Activated T-helper 17 cell treated with anti-CD3 and anti-CD28 coated beads, Interleukin-2, amount 50 U/mL, for 72 hours (primary cell): ENCODE measurements around the gene OR52E1. TPM values are rescaled to one million over a fixed set of nuclear protein-coding genes. Genes with fewer than 3 reads are reported as not detected.

Source experiments
- ATAC-seq: fragments of 150-1000 bp; cut with Tn5 transposase; replicated peaks from 2 replicates; pipeline ENCODE4 v1.10.0; 2021; ENCODE audit warnings: mild to moderate bottlenecking, moderate library complexity
- H3K27ac Mint-ChIP-seq: one replicate; pipeline ENCODE4 v1.8.0; 2022; ENCODE audit warnings: mixed read lengths
- H3K27me3 Mint-ChIP-seq: one replicate; pipeline ENCODE4 v1.8.0; 2022; ENCODE audit warnings: mixed read lengths
- H3K36me3 Mint-ChIP-seq: one replicate; pipeline ENCODE4 v1.8.0; 2022; ENCODE audit warnings: low read depth, mild to moderate bottlenecking, mixed read lengths
- H3K4me1 Mint-ChIP-seq: one replicate; pipeline ENCODE4 v1.8.0; 2022; ENCODE audit warnings: mixed read lengths
- H3K4me3 Mint-ChIP-seq: one replicate; pipeline ENCODE4 v1.8.0; 2022; ENCODE audit warnings: mild to moderate bottlenecking, mixed read lengths
- H3K9me3 Mint-ChIP-seq: one replicate; pipeline ENCODE4 v1.8.0; 2022; ENCODE audit warnings: mixed read lengths
- total RNA-seq, 2 donors: library from RNA; stranded (reverse); gene quantifications; one replicate each; pipeline ENCODE4 v1.2.3, GENCODE V29; 2022

Gene OR52E1
- total RNA-seq, 2 donors from 2014 or later: not detected

- no peaks in the 10 kb centered on the region for H3K36me3 Mint-ChIP-seq
- H3K27me3 Mint-ChIP-seq: peaks cover 9% of the 10 kb centered on the region
- H3K9me3 Mint-ChIP-seq: peaks cover 5% of the 10 kb centered on the region
- H3K27ac Mint-ChIP-seq: no peak overlapping the region
- H3K4me3 Mint-ChIP-seq: no peak overlapping the region
- ATAC-seq: no peak
- no peaks in the 10 kb centered on the region for H3K4me1 Mint-ChIP-seq
These were observed 19.2 kb downstream of the OR52E1 start for GRCh38 chr11:5088556-5088955.

GRCh38 chr11:5090668-5091067, 21.3 kb downstream of the OR52E1 start:
- peaks cover 14% of the 10 kb centered on the region for H3K27me3 Mint-ChIP-seq
- H3K36me3 Mint-ChIP-seq: no peaks in the 10 kb centered on the region
- no peak for ATAC-seq
- no peaks in the 10 kb centered on the region for H3K4me1 Mint-ChIP-seq
- H3K9me3 Mint-ChIP-seq: peaks cover 5% of the 10 kb centered on the region
- H3K4me3 Mint-ChIP-seq: no peak overlapping the region
- no peak overlapping the region for H3K27ac Mint-ChIP-seq

- Mint-ChIP-seq H3K27me3 (peaks cover 14% of the 10 kb centered on the region), H3K36me3 (no peaks in the 10 kb centered on the region), H3K9me3 (peaks cover 5% of the 10 kb centered on the region), H3K4me1 (no peaks in the 10 kb centered on the region), H3K4me3 (no peak overlapping the region), H3K27ac (no peak overlapping the region)
- ATAC-seq: no peak
These were observed 23.6 kb downstream of the OR52E1 start for GRCh38 chr11:5092821-5093585.

GRCh38 chr11:5096011-5096410, 26.6 kb downstream of the OR52E1 start:
- no peaks in the 10 kb centered on the region for H3K4me1 Mint-ChIP-seq
- no peak overlapping the region for H3K4me3 Mint-ChIP-seq
- H3K9me3 Mint-ChIP-seq: peaks cover 5% of the 10 kb centered on the region
- no peak for ATAC-seq
- H3K27me3 Mint-ChIP-seq: peaks cover 14% of the 10 kb centered on the region
- H3K36me3 Mint-ChIP-seq: no peaks in the 10 kb centered on the region
- no peak overlapping the region for H3K27ac Mint-ChIP-seq

GRCh38 chr11:5102246-5102645, 32.9 kb downstream of the OR52E1 start:
- Mint-ChIP-seq H3K36me3 (no peaks in the 10 kb centered on the region), H3K27ac (no peak overlapping the region), H3K4me3 (no peak overlapping the region), H3K4me1 (no peaks in the 10 kb centered on the region), H3K27me3 (peaks cover 20% of the 10 kb centered on the region), H3K9me3 (no peaks in the 10 kb centered on the region)
- no peak for ATAC-seq

GRCh38 chr11:5103066-5103465, 33.7 kb downstream of the OR52E1 start:
- H3K9me3 Mint-ChIP-seq: no peaks in the 10 kb centered on the region
- ATAC-seq: no peak
- no peak overlapping the region for H3K27ac Mint-ChIP-seq
- no peaks in the 10 kb centered on the region for H3K36me3 Mint-ChIP-seq
- H3K27me3 Mint-ChIP-seq: peaks cover 20% of the 10 kb centered on the region
- no peak overlapping the region for H3K4me3 Mint-ChIP-seq
- H3K4me1 Mint-ChIP-seq: no peaks in the 10 kb centered on the region

- no peak overlapping the region for H3K27ac Mint-ChIP-seq
- H3K27me3 Mint-ChIP-seq: peaks cover 14% of the 10 kb centered on the region
- no peak overlapping the region for H3K4me3 Mint-ChIP-seq
- no peaks in the 10 kb centered on the region for H3K36me3 Mint-ChIP-seq
- no peaks in the 10 kb centered on the region for H3K4me1 Mint-ChIP-seq
- no peaks in the 10 kb centered on the region for H3K9me3 Mint-ChIP-seq
- ATAC-seq: no peak
These were observed 37.9 kb downstream of the OR52E1 start for GRCh38 chr11:5107285-5107684.

GRCh38 chr11:5115339-5115738, 46.0 kb downstream of the OR52E1 start:
- Mint-ChIP-seq H3K9me3 (no peaks in the 10 kb centered on the region), H3K27ac (no peak overlapping the region), H3K36me3 (no peaks in the 10 kb centered on the region), H3K4me1 (no peaks in the 10 kb centered on the region), H3K27me3 (peaks cover 35% of the 10 kb centered on the region), H3K4me3 (no peak overlapping the region)
- ATAC-seq: no peak

- Mint-ChIP-seq H3K36me3 (no peaks in the 10 kb centered on the region), H3K9me3 (no peaks in the 10 kb centered on the region), H3K4me3 (no peak overlapping the region)
These were observed 48.2 kb downstream of the OR52E1 start for GRCh38 chr11:5117588-5117987.

GRCh38 chr11:5118893-5119292, 49.5 kb downstream of the OR52E1 start:
- peaks cover 32% of the 10 kb centered on the region for H3K27me3 Mint-ChIP-seq
- H3K36me3 Mint-ChIP-seq: no peaks in the 10 kb centered on the region
- H3K9me3 Mint-ChIP-seq: no peaks in the 10 kb centered on the region
- H3K4me1 Mint-ChIP-seq: no peaks in the 10 kb centered on the region
- ATAC-seq: no peak
- no peak overlapping the region for H3K27ac Mint-ChIP-seq
- no peak overlapping the region for H3K4me3 Mint-ChIP-seq

More at GRCh38 chr11:5117588-5117987, 48.2 kb downstream of the OR52E1 start:
- H3K27ac Mint-ChIP-seq: no peak overlapping the region
- peaks cover 30% of the 10 kb centered on the region for H3K27me3 Mint-ChIP-seq
- no peak for ATAC-seq
- no peaks in the 10 kb centered on the region for H3K4me1 Mint-ChIP-seq

Other genes with a start within 250 kb of the OR52E1 start
- gene OR51F2, start 248.3 kb upstream of the OR52E1 start, total RNA-seq: not detected
- not detected for gene OR51S1, start 220.4 kb upstream of the OR52E1 start, total RNA-seq
- not detected for gene OR51T1, start 187.7 kb upstream of the OR52E1 start, total RNA-seq
- not detected for gene OR51A7, start 165.8 kb upstream of the OR52E1 start, total RNA-seq
- not detected for gene OR51G2, start 150.2 kb upstream of the OR52E1 start, total RNA-seq
- gene OR51G1, start 145.2 kb upstream of the OR52E1 start, total RNA-seq: not detected
- not detected for gene OR51A4, start 122.0 kb upstream of the OR52E1 start, total RNA-seq
- gene OR51A2, start 113.9 kb upstream of the OR52E1 start, total RNA-seq: not detected
- gene OR51L1, start 74.7 kb upstream of the OR52E1 start, total RNA-seq: not detected
- not detected for gene OR52J3, start 23.0 kb upstream of the OR52E1 start, total RNA-seq
- gene OR52E2, start 9.9 kb upstream of the OR52E1 start, total RNA-seq: not detected
- gene OR52A5, start 68.8 kb downstream of the OR52E1 start, total RNA-seq: not detected
- gene OR52A1, start 85.2 kb downstream of the OR52E1 start, total RNA-seq: under 1 TPM in 1 of 2 donors, not detected in 1; 0.03 TPM
- gene OR51V1, start 131.1 kb downstream of the OR52E1 start, total RNA-seq: not detected
- gene HBB, start 157.5 kb downstream of the OR52E1 start, total RNA-seq: not detected
- gene HBD, start 164.9 kb downstream of the OR52E1 start, total RNA-seq: not detected
- gene HBG1, start 180.3 kb downstream of the OR52E1 start, total RNA-seq: not detected
- gene HBG2, start 185.2 kb downstream of the OR52E1 start, total RNA-seq: not detected
- not detected for gene HBE1, start 200.4 kb downstream of the OR52E1 start, total RNA-seq
- not detected for gene OR51B4, start 232.4 kb downstream of the OR52E1 start, total RNA-seq